NCI-H460 (cell line): ENCODE data around the gene PIP5K1C. TPM values are rescaled to one million over a fixed set of nuclear protein-coding genes. Genes with fewer than 3 reads are reported as not detected.

ENCODE experiments used
- DNase-seq: peaks from one replicate; pipeline ENCODE4 v3.0.0-alpha.2; 2016; ENCODE audit warnings: low read depth; ENCODE audit errors: extremely low read depth
- total RNA-seq: library from RNA; depleted of rRNA; stranded (reverse); fragments of >200 nt; shearing (Covaris generic); gene quantifications from 2 replicates; pipeline ENCODE4 v1.2.3, GENCODE V29; 2014

The PIP5K1C gene
- total RNA-seq, 1 experiment from 2014 or later, result 6.2 TPM

GRCh38 chr19:3614858-3615505, 85.3 kb downstream of the PIP5K1C start:
- no peak for DNase-seq

- DNase-seq, result no peak
Observed at GRCh38 chr19:3613818-3614661, 86.2 kb downstream of the PIP5K1C start.

- no peak for DNase-seq
Observed at GRCh38 chr19:3612901-3613741, 87.1 kb downstream of the PIP5K1C start.

- no peak for DNase-seq
Observed at GRCh38 chr19:3612330-3612729, 87.9 kb downstream of the PIP5K1C start.

GRCh38 chr19:3611841-3612240, 88.4 kb downstream of the PIP5K1C start:
- DNase-seq, result no peak

- no peak for DNase-seq
Observed at GRCh38 chr19:3610745-3611717, 89.2 kb downstream of the PIP5K1C start.

- DNase-seq, result no peak
Observed at GRCh38 chr19:3609779-3610719, 90.2 kb downstream of the PIP5K1C start.

- no peak for DNase-seq
Observed at GRCh38 chr19:3608750-3609322, 91.4 kb downstream of the PIP5K1C start.

- no peak for DNase-seq
Observed at GRCh38 chr19:3608079-3608641, 92.1 kb downstream of the PIP5K1C start.

- no peak for DNase-seq
Observed at GRCh38 chr19:3607303-3608078, 92.8 kb downstream of the PIP5K1C start.

- peak; percentile 55 for DNase-seq
Observed at GRCh38 chr19:3606690-3607289, 93.5 kb downstream of the PIP5K1C start, which contains the start of gene TBXA2R. TSS of gene TBXA2R (minus strand) at chr19:3606875. CDS start at chr19:3600634, 6,241 bp downstream.

GRCh38 chr19:3606174-3606689, 94.0 kb downstream of the PIP5K1C start:
- DNase-seq, result no peak

- no peak for DNase-seq
Observed at GRCh38 chr19:3605770-3606169, 94.5 kb downstream of the PIP5K1C start.

GRCh38 chr19:3605361-3605760, 94.9 kb downstream of the PIP5K1C start:
- no peak for DNase-seq

GRCh38 chr19:3604987-3605343, 95.3 kb downstream of the PIP5K1C start:
- DNase-seq, result no peak

GRCh38 chr19:3604227-3604986, 95.9 kb downstream of the PIP5K1C start:
- no peak for DNase-seq
